Astrocyte (in vitro differentiated cells and primary cell): ENCODE data around the gene GRIK1.

Source experiments
- CTCF ChIP-seq: IDR thresholded peaks from 2 replicates; pipeline ENCODE4 v1.5.1; 2011; ENCODE audit warnings: low read depth, mild to moderate bottlenecking, inconsistent platforms, low read length, moderate library complexity; ENCODE audit not compliant: insufficient read depth
- EZH2 ChIP-seq: IDR thresholded peaks from 2 replicates; pipeline ENCODE4 v1.6.1; 2012; ENCODE audit warnings: mild to moderate bottlenecking, low read length, inconsistent platforms; ENCODE audit not compliant: insufficient read depth

- TF ChIP-seq CTCF = no peak
- no peak for TF ChIP-seq EZH2
Measured at GRCh38 chr21:29508301-29508700, 431.5 kb downstream of the GRIK1 start.
